GM04504 (cell line): ENCODE measurements around the gene MYLK.

Source experiments
- DNase-seq: peaks from one replicate; pipeline ENCODE4 v3.0.0-alpha.2; 2012; ENCODE audit warnings: low read depth

Gene MYLK

DNA sequence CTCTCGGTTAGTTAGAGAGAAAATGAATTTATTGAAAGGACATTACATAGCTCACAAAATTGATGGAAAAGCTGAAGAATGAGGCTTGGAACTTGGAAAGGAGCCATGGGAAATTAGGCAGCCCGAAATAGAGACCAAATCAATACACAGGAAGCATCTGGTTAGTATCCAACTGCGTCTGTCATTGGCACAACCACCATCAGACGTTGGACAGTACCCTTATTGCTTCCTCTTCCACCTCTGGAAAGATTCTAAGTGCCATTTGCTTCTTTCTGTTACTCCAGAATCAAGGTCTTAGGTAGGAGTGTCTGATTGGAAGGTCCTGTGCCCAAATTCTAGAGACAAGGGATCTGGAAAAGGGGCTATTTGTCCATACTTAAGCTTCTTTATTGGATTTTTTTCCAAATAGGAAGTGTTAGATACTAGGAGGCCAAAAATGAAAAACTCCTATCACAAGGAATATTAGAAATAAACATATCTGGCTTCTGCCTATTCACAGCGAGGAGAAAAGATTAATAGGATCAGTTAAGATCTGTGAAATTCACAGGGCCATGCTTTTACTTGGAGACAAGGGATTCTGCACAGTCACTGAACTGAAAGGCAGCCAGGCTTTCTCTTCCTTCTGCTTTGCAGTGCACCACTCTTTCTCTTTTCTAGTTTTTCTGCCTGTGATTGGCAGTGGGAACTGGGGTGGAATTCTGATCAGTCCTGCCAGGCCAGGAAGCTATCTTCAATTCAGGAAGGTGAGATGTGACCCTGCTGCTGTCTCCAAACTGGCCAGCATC, 288.5 kb downstream of the MYLK start:
- DNase-seq, result no peak

DNA sequence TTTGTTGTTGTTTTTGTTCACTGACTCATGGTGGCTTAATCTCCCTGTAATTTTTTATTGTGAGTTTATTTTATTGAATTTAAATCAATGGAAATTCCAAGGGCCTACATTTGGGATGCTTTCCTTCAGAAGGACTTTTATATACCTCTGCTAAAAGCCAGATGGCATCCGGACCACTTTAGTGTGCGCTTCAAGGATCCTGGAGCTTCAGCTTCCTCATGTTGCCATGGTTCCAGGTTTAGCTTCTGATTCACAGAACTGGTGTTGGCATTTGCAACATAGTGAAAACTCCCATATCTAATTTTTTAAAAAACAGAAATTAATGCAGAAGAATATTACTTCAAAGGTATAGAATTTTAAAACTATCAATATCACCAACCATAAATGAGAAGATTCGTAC, 290.8 kb downstream of the MYLK start:
- DNase-seq, result no peak

- no peak for DNase-seq
Measured at GRCh38 chr3:123590685-123591450, 293.3 kb downstream of the MYLK start.

DNA sequence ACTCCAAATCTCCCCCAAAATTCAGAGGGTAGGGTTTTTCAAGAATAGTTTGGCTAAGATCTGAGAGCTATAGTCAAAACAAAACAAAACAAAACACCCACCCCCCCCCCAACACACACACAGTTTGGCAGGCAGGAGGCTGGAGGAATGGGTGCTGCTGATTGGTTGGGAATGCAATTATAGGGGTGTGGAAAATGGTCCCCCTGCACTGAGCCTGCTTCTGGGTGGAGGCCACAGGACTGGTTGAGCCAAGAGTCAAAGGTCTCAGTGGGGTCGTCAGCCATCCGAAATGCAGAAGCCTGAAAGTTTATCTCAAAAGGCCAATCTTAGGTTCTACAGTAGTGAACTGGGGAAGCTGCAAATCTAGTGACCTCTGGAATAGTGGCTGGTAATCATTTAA, 296.7 kb downstream of the MYLK start:
- DNase-seq, result no peak

DNA sequence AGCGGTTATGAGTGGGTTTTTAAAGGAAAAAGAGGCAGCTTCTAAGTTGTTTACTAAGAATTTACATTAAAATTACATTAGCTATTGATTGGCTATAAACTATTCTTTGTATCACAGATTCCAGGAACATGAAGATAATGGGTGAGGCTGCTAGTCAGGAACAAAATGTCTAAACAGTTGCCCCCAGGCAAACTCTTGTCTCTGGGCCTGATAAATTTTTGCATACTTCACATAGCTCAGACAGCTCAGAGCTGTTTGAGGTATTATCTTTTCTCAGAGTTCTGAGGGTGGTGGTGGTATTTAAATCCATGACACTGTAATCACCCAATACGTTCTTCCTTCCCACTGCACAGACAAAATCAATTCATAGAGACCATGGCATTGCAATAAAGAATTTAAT, 297.2 kb downstream of the MYLK start:
- no peak for DNase-seq

GRCh38 chr3:123586131-123586530, 298.0 kb downstream of the MYLK start:
- no peak for DNase-seq

DNA sequence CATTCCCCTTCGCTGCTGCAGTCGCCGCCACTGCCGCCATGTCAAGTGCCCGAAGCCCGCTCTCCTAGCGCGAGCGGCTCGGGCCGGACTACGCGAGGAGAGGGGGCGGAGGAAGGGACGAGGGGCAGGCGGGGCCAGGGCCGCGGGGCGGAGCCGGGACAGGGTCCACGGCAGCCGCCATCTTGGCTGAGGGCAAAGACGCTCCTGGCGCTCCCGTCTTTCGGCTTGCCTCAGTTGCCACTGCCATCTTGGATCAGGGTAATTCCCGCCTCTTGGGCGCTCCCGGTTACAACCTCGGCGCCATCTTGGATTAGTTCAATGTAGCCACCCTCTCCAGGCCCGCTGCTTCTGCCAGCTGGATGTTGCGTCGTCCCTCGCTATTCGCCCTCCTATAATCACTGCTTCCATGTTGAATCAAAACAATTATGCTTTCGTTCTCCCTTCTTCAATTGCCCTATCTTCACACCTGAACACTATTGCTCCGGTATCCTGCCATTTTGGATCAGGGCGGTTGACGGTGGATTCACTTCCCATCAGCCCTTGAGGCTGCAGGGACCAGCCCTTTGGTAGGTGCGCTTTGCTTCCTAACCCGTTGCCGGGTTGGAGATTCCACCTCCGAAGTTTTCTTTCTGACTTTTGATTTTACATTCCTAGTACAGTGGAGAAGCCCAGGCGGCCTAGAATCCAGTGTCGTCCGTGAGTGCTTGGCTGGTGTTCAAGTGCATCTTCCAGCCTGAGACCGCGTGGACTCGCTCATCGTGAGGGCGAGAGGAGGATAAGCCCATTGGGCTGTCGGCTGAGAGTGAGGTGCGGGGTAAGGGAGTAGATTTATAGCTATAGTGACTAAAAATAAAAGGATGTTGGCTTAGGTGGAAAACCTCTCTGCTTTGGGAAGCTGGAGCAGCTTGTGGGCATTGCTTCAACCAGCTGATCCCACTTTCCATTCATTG, 298.9 kb downstream of the MYLK start, which contains the start of gene HACD2:
TSS of gene HACD2 (minus strand) at position 66 of the 950 bp plus-strand sequence. CDS start at position 40, 26 bp downstream.
- peak; percentile 95 for DNase-seq

DNA sequence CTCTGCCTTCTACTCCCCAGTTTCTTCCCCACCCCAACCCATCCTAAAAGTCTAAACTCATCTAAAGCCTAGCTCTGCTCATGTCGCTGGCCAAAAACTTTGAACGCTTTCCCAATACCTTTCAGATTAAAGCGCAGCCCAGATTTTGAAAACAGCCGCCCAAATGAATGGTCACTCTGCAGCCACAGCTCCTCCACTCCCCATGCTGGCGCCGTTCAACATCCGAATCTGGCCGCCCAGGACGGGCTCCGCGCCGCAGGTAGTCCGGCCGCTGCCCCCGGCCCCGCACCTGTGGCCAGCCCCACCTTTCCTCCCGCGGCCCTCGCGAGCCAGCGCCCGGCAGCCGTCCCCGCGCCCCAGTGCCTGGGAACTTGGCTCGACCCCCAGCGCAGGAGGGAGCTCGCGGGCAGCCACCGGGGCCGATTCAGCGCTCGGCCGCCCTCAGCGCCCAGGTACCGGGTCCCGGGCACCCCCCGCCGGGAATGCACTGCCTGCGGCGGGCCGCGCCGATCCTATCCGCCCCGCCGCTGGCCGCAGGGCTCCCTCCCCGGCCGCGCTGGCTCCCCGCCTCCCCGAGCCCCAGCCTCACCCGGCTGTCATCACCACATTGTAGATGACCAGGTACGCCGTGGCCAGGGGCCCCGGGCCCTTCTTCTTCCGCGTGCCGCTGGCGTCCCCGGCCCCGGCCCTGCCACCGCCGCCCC, 299.7 kb downstream of the MYLK start:
- DNase-seq, result no peak

- DNase-seq, result no peak
Measured at GRCh38 chr3:123583561-123583960, 300.6 kb downstream of the MYLK start.

- no peak for DNase-seq
Measured at GRCh38 chr3:123582315-123582714, 301.8 kb downstream of the MYLK start.

GRCh38 chr3:123576122-123576521, 308.0 kb downstream of the MYLK start:
- no peak for DNase-seq

DNA sequence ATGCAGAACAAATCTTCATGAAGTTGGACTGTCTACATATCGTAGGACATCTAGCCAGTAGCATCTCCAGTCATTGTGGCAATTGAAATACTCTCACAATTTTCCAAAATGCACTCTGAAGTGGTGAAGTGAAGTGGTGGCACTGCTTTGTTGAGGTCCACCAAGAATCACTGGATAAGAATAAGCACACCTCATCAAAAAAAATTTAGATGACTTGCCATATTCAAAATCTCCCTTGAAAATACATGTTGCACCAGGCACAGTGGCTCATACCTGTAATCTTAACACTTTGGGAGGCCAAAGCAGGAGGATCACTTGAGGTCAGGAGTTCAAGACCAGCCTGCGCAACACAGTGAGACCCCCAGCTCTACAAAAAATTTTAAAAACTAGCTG, 312.2 kb downstream of the MYLK start:
- no peak for DNase-seq

DNA sequence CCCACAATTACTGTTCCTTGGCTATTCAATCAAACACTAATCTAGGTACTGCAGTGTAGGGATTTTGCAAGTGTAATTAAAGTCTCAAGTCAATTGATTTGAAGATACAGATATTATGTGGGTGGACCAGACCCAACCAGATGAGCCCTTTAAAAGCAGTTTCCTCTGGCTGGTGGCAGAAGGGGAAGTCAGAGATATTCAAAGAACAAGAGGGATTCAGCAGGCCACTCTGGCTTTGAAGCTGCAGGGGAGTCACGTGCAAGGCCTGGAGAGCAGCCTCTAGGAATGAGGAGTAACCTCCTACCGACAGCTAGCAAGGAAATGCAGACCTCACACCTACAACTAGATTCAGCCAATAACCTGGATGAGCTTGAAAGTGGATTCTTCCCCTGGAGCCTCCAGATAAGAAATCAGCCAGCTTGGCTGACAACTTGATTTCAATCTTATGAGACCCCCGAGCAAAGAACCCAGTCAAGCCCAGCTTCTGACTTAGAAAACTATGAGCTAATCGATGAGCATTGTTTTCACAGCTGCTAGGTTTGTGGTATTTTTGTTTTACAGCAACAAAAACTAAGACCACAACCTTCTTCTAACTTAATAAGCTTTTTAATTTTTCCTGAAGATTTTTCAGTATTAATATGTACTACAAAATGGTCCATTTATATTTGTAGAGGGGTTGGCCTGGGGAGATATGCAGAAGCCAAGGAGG, 312.7 kb downstream of the MYLK start:
- no peak for DNase-seq

DNA sequence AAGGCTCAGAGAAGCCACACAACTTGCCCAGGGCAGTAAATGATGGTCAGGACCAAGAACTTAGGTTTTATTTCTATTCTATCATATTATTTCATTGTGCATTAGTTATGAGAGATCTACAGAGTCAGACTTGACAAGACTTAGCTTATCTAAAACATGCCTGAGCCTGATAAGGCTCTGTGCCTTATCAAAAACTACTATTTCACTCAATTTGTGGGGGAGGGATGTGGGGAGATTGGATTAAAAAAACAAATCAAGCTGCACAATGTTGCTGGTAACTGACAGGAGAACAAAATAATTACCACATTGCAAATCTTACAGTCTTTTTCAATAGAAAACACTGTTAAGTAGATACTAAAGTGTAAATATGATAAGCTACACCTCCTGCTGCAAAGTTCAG, 315.3 kb downstream of the MYLK start:
- DNase-seq, result no peak

DNA sequence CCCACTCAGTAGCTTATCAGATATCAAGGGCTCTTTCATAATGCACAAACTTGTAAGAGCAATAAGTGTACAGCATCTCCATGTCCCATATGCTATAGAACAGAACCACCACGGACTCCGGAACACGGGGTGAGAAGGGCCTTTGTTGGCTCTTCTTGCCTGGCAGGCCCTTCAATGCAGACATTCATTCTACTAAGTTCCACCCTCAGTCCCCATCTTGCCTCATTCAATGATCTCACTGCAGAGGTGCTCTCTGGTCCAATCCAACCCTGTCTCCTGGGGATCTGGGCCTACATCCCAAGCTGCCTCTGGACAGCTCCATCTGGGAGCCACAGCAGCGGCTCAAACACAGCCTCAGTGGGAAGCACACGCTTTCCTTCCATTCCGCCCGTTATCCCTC, 316.1 kb downstream of the MYLK start:
- no peak for DNase-seq

GRCh38 chr3:123564056-123564455, 320.1 kb downstream of the MYLK start:
- DNase-seq, result no peak

GRCh38 chr3:123562547-123562946, 321.6 kb downstream of the MYLK start:
- DNase-seq, result no peak

- DNase-seq, result no peak
Measured at GRCh38 chr3:123561188-123561587, 322.9 kb downstream of the MYLK start.
